Hippocampal formation (tissue), 2 donors: ENCODE results near the gene PTPN14.
"Not testable (repeated sequence)": the region's sequence is repeated elsewhere in the genome, so short reads cannot be mapped to it uniquely, and the experiment has no call there.

Experiments used
- DNase-seq, 2 donors: peaks; one replicate each; lab custom pipeline; 2025; lab: John Stamatoyannopoulos, UW

Gene PTPN14

GRCh38 chr1:214551436-214552173, at the start of gene PTPN14:
PTPN14 (minus strand) TSS chr1:214551602; CDS start chr1:214464803, 86,799 bp downstream.
- peak; percentile 42 to 55 for DNase-seq

GRCh38 chr1:214593158-214593557, 41.8 kb upstream of the PTPN14 start:
- DNase-seq = no peak

GRCh38 chr1:214591918-214592317, 40.5 kb upstream of the PTPN14 start:
- not testable (repeated sequence) for DNase-seq

- DNase-seq = no peak
These were observed 39.3 kb upstream of the PTPN14 start for GRCh38 chr1:214590696-214591095.

- DNase-seq = no peak
These were observed 37.7 kb upstream of the PTPN14 start for GRCh38 chr1:214588963-214589597.

GRCh38 chr1:214587165-214587564, 35.8 kb upstream of the PTPN14 start:
- no peak for DNase-seq

GRCh38 chr1:214586621-214587020, 35.2 kb upstream of the PTPN14 start:
- no peak for DNase-seq

- peak in 1 of 2 donors; percentile 38 for DNase-seq
These were observed 33.7 kb upstream of the PTPN14 start for GRCh38 chr1:214584805-214585766.

- no peak for DNase-seq
These were observed 32.6 kb upstream of the PTPN14 start for GRCh38 chr1:214583824-214584554.

- DNase-seq = no peak
These were observed 31.7 kb upstream of the PTPN14 start for GRCh38 chr1:214583113-214583512.

GRCh38 chr1:214582289-214582891, 31.0 kb upstream of the PTPN14 start:
- DNase-seq = no peak

GRCh38 chr1:214581785-214582184, 30.4 kb upstream of the PTPN14 start:
- DNase-seq = no peak

GRCh38 chr1:214579183-214579582, 27.8 kb upstream of the PTPN14 start:
- DNase-seq = no peak

- not testable (repeated sequence) for DNase-seq
These were observed 24.7 kb upstream of the PTPN14 start for GRCh38 chr1:214576120-214576519.

GRCh38 chr1:214574598-214575411, 23.4 kb upstream of the PTPN14 start:
- no peak for DNase-seq

- no peak for DNase-seq
These were observed 22.2 kb upstream of the PTPN14 start for GRCh38 chr1:214573386-214574318.

GRCh38 chr1:214571281-214571680, 19.9 kb upstream of the PTPN14 start:
- no peak for DNase-seq

GRCh38 chr1:214570442-214570841, 19.0 kb upstream of the PTPN14 start:
- DNase-seq = no peak

- no peak for DNase-seq
These were observed 18.1 kb upstream of the PTPN14 start for GRCh38 chr1:214569357-214570004.
